NCI-H2029 treated with DMSO at 0.1 percent for 48 hours (cell line): ENCODE data around the gene GSK3A.

Experiments
- DNase-seq: peaks from one replicate; lab custom pipeline; 2025; lab: John Stamatoyannopoulos, UW

GSK3A gene

GRCh38 chr19:42280815-42281145 is 38.4 kb upstream of the GSK3A start:
- no peak for DNase-seq

DNA sequence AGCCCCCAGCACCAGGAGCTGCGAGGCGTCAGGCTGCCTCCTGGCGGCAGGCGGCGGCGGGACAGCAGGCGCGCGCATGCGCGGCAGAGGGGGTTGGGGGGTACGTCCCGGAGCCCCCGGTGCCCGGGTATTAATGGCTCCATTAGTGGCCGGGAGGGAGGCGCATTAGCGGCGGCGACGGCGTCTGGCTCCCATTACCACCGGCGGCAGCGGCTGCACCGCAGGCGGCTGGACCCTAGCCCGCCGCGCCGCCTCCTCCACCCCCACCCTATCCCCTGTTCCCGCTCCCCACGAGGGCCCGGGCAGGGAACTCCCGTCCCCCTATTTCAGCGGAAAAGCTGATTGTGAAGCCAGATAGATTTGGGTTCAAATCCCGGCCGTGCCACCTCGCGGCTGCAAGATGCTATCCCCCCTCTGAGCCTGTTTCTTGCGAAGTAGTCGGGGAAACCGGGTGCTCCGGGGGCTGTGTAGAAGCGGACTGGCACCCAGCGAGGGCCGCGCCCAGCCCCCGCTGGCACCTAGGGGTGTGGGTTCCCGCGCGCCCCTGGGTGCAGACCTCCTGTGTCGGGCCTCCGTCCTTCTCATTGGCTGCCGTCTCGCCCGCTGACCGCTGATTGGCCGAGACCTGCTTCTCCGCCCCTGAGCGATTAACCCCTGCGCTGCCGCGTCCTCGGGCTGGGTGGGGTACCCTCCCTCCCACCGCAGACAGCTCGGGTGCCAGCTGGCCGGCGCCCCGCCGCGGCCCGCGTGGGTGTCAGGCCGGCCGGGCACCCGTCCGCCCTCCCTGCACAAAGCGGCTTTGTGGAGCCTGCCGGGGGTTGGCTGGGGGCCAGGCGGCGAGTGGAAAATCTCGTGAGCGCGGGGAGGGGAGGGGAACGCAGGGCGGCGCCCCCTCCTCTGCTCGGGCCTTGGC is 37.8 kb upstream of the GSK3A start:
- peak; percentile 71 for DNase-seq

- no peak for DNase-seq
Measured at GRCh38 chr19:42279155-42279901, 36.9 kb upstream of the GSK3A start.

DNA sequence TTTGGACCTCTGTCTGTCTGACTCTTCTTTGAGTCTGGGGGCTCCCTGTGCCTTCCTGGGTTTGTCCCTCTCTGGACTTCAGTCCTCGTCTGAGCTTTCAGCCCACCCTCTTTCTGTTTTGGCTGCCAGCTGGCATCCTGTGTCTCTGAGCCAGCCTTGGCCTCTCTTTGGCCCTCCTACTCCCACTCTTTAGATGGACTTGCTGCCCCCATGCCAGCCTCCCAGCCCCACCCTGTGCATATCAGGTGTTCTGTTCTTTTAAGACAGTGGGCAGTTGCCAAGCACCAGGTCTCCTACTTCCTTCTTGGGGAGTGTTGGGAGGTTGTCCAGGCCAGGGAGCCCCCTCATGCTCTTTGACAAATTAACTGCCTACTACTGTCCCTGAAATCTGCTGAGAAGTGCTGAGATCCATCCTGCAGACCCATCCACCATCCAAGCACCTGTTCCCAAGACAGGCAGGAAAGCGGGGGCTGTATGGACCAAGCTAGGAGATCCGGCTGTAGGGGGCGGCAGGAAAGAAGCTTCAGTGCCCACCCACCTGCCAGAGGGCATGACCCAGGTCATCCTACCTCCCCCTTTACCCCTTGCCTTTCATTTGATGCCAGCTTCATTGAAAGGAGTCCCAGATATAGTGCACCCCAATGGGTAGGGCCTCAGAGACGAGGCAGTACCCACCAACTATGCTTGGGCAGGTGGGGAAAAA is 36.2 kb upstream of the GSK3A start:
- DNase-seq = no peak

- no peak for DNase-seq
Measured at GRCh38 chr19:42277821-42278451, 35.5 kb upstream of the GSK3A start.

GRCh38 chr19:42276821-42277220 is 34.4 kb upstream of the GSK3A start:
- DNase-seq = no peak

- DNase-seq = no peak
Measured at GRCh38 chr19:42276284-42276683, 33.9 kb upstream of the GSK3A start.

- no peak for DNase-seq
Measured at GRCh38 chr19:42275517-42275916, 33.1 kb upstream of the GSK3A start.

- no peak for DNase-seq
Measured at GRCh38 chr19:42275103-42275502, 32.7 kb upstream of the GSK3A start.

DNA sequence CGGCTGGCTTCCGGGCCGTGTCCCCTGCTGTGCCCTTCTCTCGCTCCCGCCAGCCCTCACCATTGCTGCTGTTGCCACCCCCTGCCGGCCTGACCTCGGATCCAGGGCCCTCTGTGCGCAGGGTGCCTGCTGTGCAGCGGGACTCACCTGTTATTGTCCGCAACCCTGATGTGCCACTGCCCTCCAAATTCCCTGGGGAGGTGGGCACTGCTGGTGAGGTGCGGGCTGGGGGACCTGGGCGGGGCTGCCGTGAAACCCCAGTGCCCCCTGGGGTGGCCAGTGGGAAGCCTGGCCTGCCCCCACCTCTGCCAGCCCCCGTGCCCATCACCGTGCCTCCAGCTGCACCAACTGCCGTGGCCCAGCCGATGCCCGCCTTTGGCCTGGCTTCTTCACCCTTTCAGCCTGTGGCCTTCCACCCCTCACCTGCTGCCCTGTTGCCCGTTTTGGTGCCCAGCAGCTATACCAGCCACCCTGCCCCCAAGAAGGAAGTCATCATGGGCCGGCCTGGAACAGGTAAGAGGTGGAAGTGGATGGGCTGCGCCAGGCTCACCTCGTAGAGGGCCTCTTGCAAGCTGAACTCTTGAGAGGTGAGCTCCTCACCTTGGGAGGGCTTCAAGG is 31.8 kb upstream of the GSK3A start:
- DNase-seq = no peak

DNA sequence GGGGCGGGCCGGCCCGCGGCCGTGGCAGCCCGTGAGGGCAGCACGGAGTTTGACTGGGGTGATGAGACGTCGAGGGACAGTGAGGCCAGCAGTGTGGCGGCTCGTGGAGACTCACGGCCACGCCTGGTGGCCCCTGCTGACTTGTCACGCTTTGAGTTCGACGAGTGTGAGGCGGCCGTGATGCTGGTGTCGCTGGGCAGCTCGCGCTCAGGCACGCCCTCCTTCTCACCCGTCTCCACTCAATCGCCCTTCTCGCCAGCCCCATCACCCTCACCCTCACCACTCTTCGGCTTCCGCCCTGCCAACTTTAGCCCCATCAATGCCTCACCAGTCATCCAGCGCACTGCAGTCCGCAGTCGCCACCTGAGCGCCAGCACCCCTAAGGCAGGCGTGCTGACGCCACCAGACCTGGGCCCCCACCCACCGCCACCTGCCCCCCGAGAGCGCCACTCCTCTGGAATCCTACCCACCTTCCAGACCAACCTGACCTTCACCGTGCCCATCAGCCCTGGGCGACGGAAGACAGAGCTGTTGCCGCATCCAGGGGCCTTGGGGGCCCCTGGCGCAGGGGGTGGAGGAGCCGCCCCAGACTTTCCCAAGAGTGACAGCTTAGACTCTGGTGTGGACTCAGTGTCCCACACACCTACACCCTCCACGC is 31.1 kb upstream of the GSK3A start:
- DNase-seq = no peak

- DNase-seq = no peak
Measured at GRCh38 chr19:42272989-42273406, 30.6 kb upstream of the GSK3A start.

DNA sequence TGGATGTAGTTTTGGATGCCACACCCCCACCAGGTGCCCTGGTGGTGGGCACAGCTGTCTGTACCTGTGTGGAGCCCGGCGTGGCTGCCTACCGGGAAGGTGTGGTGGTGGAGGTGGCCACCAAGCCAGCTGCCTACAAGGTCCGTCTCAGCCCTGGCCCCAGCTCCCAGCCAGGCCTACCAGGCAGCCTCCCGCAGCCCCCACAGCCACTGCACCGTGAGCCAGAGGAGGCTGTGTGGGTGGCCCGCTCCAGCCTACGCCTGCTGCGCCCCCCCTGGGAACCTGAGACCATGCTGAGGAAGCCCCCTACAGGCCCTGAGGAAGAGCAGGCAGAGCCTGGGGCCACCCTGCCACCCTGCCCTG is 30.1 kb upstream of the GSK3A start:
- no peak for DNase-seq

GRCh38 chr19:42271861-42272534 is 29.6 kb upstream of the GSK3A start:
- no peak for DNase-seq

DNA sequence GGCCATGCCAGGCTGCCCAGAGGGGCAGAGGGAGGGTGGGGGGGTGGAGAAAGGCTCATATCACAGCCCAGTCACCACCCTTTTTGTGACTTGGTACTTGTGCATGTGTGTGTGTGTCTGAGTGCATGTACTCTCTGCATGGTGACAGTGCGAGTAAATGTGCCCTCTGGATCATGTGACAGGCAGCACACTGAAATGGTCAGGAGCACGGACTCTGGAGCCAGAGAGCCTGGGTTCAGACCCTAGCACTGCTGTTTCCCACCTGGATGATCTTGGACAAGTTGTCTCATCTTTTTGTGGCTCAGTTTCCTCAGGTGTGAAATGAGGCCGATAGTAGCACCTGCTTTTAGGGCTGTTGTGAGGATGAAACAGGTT is 28.6 kb upstream of the GSK3A start:
- DNase-seq = no peak

- DNase-seq = no peak
Measured at GRCh38 chr19:42270346-42271044, 28.1 kb upstream of the GSK3A start.

DNA sequence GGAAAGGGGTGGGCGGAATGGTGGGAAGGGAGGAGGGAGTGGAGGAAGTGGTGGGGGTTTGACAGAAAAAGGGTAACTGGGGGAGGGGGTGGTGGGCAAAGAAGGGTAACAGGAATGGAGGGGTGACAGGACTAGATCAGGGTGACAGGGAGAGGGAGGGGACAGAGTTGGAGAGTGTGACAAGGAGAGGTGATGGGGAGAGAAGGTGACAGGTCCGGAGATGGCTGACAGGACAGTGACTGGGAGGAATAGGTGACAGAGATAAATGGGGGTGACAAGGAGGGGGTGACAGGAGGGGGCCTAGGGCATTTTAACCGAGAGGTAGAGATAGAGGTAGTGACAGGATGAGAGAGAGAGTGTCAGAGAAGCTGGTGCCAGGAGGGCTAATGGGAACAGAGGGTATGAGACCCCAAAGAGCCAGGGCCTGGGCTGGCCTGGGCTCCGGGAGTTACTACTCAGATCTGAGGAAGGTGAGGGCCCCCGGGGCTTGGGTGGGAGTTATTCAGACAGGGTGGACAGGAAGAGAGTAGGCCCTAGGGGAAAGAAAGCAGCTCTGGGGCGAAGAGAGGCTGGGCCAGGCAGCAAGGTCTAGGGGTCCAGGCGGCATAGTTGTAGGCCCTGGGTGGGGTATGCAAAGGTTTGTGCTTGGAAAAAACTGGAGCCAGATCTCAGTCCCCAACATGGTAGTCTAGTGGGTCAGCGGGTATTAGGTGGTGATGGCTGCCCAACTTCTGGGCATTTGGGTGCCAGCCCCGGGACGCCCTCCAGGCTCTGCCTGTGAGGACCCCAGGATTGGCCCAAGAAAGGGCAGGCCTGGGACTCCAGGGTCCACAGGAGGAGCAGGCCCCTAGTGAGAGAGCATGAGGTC is 27.3 kb upstream of the GSK3A start:
- no peak for DNase-seq

- DNase-seq = peak; percentile 99
Measured at GRCh38 chr19:42268704-42269477, 26.5 kb upstream of the GSK3A start, which contains the start of gene CIC. CIC (plus strand) TSS chr19:42269252; CDS start chr19:42271784, 2,532 bp downstream.
